ENCODE measurements around the gene ZNF319.

ZNF319 gene

DNA sequence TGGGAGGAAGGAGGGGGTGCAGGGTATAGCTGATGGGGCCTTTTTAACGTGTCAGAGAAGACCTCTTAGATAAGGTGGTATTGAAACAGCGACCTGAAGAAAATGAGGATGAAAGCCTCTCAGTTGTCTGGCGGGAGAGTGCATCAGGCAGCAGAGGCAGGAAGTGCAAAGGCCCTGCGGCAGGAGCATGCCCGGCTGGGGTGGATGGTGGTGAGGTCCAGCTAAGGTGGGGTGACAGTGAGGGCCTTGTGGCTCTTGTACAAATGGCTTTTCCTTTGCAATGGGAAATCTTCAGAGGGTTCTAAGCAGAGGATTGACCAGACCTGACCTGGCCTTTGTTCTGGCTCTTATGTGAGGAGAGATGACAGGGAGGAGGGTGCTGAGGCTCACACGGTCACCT, 36.5 kb upstream of the ZNF319 start:
- DNase-seq: no peak

DNA sequence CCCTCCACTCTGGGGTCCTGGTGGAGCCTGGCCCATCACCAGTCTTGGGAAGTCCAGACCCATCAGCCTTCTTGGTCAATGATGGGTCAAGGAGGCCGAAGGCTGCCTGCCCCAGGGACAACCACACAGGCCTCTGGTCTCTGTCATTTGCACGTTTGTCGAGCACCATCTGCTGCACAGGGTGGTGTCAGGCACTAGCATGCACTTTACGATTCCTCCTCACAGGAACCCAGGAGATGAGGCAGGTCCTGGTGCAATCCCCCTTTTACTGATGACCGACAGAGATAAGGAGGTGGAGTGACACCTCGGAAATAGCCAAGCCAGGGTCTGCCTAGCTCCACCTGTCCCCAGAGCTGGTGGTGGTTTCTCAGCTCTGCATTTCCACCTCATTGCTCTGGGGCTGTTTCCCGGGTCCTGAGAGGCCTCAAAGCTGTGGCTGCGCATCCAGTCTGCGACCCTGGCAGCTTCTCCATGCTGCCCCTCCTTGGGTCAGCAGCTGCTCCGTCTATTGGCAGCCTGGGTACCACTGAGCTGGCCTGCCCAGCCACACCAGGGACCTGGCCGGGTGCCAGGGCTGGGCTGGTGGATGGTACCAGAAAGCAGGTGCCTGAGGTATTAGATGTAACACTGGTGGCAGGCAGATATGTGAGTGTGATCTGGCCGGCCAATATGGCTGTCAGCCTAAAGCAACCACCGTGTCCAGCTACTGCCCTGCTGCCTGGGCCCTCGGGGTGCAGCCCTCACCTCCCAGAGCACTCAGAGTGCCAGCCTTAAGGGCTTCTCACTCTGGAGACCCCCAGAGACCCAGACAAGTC, 35.1 kb upstream of the ZNF319 start:
- DNase-seq: no peak

DNA sequence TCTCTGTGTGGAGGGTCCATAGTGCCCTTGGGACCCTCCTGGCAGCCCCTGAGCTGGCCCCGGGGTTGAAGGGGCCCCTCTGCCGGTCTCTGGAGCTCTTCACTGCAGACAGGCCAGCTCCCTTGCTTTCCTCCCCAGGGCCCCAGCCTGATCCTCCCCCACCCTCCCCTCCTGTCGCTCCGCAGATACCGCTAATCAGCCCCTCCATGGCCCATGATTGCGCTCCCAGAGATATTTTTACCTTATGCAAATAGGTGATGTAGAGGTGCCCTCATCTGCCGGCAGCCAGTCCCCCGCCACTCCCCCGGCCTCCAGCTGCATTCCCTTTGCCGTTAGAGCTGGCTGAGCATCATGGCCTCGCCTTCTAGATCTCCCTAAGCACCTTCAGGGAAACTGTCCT, 34.3 kb upstream of the ZNF319 start:
- DNase-seq: no peak

DNA sequence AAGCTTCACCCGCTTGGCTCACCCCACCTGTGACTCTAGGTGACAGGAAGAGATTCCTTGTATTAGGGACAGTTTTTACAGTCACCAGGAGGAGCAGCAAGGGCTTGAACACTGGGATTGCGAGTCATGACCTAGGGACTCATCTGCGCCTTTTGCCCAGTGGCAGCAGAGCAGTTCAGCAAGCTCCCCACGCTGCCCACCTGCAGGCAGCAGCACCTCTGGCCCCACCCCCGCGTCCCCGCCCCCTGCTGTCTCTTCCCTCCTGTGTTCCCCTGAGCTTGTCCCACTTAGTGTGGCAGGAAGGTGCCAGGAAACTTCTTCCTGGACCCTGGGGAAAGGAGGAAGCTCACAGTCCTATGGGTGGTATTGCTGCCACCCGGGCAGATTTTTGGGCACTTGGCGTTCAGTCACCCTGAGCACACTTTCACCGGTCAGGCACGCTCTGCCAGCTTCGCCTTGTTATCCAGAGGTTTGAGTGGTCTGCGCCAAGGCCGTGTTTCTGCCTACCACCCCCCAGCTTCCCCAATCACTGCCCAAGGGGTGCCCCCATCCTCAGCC, 33.7 kb upstream of the ZNF319 start:
- no peak for DNase-seq

DNA sequence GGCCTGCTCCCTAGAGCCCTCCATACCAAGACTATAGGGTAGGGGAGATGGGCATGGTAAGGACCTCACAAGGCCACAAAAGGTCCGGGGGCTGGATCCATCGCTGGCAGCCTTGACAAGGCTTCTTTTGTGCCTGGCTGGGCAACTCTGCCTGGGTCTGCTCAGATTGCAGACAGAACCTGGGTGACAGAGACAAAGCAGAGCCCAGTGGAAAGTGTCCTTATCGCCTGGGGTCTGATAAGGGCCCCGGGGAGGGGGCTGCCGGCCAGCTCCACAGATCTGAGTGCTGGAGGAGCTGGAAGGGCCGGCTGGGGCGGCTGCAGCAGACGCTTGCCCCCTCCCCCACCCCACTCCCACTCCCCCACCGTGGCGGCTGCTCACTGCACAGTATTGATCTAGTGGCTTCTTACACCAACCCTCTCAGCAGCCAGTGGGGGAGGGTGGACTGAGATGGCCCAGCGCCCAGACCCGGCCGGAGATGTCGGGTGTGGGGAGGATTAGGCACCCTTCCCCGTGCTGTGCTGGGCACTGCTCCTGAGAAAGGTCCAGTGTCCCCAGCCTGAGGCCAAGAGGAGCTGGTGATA, 32.3 kb upstream of the ZNF319 start:
- no peak for DNase-seq

DNA sequence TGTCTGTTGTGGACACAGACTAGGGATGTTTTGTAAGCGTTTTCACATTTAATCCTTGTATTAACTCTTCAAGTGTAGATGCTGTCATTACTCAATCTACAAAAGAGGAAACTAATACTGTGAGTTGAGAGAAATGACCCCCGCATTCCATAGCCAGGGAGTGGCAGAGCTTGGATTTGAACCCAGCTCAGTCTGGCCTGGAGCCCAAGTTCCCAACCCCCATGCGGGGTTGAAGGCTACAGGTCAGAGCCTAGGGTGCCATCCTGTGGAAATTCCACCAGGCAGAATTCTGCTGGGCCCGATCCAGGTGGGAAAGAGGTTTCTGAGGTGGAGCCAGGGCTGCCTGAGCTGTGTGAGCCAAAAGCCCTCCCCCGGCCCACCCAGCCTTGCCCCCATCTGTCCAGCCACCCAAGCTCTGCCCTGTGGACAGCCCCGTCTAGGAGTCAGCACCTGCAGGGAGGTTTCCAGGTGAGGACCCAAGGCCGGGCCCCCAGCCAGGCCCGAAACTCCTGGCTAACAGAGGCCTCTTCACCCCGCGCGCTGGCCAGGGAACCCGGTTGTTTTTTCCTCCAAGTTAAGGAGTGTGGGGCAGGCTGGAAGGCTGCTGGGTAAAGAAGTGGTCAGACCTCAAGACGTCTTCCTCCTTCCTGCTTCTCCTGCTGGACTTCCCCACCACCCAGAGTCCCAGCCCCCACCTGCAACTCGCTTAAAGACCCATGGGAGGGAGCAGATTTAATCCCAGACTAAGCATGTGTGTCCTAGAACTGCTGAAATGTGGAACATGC, 30.7 kb upstream of the ZNF319 start:
- no peak for DNase-seq

DNA sequence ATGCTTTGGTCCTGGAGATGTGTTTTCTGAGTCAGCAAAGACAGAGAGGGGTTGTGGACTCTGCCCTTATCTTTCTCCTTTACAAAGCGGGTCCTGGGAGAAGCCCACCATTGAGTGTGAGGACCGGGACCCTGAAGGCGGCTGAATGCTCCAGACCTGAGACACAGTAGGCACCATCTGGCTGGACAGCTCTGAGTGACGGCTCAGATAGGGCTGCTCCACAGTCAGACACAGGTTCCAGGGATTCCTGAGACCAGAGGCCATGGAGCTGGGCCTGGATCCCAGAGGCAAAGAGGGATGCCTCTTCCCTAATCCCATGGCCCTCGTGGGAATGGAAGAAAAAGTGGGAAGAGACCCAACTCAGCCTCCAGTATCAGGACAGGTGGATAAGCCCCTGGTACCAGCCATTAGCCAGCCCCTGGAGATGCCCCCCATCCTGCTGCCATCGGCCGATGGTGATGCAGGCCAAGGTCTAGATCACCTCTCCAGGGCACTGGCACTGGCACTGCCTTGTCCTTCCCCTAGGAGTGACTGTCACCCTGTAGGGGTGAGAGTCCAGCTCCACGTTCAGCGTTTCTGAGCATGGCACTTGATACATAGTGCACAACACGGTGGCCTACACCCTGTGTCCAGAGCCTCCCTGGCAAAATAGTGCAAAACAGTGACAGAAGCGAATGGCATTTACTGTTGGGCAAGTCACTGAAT, 29.8 kb upstream of the ZNF319 start:
- no peak for DNase-seq

DNA sequence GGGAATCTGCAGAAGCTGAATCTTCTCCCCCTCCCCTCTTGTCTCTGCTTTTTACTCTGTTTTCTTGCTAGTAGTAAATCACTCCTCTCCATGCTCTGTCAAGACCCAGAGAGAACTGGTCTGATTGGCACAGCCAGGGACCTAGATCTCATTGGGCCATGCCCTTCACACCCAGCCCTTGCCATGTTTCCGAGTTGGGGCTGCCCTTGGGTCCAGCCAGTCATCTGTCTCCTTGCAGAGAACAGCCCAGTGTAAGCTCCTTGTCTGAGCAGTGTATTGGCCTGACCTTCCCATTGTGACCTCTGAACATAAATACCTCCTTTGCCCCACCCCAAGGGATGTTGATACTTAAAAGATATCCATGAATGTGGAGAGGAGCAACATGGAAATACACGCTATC, 28.9 kb upstream of the ZNF319 start:
- DNase-seq: no peak

DNA sequence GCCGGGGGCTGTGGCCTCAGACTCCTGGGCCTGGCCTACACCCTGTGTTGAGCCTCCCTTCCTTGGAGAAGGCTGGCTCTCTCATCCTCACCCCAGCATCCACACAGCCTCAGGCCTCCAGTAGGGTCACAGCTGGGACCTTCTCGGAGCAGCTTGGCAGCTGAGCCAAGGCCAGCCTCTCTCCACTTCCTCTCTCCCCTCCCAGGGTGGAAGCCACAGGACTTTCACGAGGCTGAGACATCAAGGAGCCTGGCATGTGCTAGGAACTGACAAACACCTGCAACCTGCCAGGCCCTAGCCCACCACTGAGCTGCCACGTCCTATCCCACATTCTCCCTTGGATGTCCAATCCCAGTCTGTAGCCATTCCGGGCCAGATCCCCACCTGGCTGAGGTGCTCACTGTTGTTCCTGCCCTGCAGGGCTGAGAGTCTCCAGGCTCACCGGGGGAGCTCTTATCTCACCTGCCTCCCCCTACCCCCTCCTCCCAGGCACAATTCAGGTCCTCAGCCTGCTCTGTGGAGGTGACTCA, 28.1 kb upstream of the ZNF319 start:
- DNase-seq: no peak

DNA sequence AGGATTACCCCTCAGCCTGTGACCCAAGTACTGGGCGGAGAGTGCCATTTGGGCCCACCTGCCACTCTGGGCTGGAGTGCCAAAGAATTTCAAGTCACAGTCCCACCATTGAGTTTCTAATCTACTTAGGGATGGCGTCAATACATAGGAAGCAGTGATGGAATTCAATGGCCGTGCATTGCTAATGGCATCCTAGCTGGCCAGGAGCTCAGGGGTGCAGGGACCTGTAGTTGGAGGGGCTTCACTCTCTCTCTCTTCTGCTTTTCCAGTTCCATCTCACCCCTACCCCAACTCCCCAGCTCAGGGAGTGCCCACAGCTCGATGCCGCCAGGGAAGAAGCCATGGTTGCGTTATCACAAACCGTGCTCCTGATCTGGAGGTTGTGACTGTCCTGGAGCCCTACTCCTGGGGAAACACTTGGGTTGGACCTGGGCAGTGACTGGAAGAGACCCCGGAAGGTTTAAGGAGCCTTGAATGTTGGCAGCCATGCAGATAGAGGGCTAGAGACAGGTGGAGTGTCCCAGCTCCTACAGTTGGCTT, 27.5 kb upstream of the ZNF319 start:
- DNase-seq: no peak

DNA sequence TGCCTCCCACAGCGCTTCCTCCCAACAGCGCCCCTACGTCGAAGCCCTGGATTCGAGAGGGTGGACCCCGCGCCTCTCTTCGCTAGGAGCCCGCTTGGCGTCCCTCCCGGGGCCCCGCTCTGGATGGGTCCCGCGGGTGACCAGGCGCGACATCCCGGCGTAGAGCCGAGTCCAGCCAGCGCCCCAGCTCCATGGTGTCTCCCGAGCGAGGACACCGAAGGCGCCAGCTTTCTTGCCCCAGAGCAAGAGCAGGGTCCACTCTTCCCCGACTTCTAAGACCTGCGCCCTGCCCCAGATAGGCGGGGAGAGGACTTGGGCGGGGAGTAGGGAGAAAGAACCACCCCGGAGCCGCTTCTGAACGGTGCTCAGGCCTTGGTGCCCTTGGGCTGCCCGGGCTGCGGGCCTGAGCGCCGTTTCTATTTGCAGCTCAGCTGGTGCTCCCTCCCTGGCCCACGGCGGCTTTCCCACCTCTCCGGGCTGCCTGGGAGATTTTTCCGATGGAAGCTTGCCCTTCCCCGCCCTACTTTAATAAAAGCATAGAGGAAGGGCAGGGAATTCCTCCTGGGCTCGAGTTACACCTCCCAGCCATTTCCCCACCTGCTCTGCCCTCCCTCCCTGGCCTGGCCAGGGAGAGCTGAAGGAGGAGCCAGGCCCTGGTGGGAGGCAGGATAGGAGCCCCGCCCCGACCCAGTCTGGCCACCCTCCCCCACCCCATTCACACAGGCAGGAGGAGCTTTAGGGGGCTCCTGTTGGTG, 26.9 kb upstream of the ZNF319 start:
- DNase-seq: no peak

DNA sequence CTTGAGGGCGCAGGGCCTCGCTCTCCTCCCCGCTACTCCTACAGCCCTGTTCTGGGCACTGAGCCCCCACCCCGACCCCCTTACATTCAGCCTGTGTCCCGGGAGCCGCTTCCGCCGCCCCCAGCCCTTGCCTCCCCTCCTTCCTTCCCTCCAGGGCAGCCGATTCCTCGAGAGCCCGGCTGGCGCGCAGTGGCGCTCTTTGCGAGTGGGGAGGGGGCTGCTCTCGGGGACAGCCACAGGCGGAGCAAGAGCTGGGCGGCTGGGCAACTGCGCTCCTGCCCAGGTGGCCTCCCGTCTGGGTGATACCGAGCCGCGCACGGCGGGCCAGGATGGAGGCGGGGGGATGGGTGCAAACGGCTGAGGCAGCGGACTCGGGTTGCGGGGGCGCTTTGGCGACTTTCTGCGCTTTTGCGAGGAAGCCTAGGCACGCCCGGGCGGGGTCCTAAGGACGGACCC, 26.3 kb upstream of the ZNF319 start:
- DNase-seq: no peak

DNA sequence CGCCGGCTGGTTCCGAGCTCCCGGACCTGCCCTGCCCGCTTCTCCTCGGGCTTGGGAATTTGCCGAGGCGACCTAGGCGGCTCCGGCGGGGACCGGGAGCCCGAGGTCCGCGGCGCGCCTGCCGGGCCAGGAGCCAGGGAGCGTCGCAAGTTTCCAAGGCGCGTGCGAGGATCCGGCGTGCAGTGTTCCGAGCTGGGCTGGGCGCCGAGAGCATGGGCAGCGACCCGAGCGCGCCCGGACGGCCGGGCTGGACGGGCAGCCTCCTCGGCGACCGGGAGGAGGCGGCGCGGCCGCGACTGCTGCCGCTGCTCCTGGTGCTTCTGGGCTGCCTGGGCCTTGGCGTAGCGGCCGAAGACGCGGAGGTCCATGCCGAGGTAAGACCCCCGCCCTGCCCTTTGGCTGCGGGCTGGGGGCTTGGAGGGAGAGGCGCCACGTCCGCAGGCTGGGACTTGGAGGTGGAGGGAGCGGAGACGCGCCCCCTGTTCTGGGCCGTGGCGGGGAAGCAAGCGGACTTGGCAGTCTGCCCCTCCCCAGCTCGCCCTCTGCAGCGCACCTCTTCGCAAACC, 25.8 kb upstream of the ZNF319 start:
- DNase-seq: peak in 1 of 2 experiments; percentile 15

DNA sequence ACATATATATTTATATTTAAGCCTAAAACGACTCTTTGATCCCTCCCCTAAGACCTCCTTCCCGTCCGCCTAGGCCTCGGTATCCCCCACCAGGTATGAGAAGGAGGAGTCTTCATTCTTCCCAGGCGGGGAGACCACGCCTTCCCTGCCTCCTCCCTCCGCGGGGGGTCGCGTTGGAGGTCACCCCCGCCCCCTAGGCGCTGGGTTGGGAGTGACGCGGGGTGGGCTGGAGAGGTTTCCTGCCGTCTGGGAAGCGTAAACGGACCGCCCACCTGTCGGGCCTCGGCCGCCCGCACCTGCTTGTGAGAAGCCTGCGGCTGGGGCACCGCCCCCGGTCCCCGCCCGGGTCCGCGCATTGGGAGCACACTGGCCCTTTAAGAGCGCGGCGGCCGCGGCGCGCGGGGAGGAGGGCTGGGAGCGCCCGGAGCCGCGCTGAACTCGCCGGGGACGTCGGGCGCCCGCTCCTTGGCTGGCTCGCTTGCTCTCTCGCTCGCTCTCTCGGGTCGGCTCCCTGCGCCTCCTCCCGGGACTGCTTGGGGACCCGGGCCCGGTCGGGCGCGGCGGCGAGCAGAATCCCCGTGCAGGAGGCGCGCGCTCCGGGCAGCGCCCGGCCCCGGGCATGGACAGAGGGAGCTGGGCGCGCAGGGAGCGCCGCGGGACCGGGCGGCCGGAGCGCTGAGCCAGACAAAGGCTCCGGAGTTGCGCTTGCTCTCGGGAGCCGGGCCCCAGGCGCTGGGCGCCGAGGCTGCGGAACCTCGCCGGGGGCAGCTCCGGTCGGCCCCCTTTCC, 25.1 kb upstream of the ZNF319 start, which contains the start of gene MMP15:
MMP15 (plus strand) TSS at position 404 of the 788 bp plus-strand sequence. CDS start 597 bp downstream, outside the sequence.
- DNase-seq: peak; percentile 18 to 39

DNA sequence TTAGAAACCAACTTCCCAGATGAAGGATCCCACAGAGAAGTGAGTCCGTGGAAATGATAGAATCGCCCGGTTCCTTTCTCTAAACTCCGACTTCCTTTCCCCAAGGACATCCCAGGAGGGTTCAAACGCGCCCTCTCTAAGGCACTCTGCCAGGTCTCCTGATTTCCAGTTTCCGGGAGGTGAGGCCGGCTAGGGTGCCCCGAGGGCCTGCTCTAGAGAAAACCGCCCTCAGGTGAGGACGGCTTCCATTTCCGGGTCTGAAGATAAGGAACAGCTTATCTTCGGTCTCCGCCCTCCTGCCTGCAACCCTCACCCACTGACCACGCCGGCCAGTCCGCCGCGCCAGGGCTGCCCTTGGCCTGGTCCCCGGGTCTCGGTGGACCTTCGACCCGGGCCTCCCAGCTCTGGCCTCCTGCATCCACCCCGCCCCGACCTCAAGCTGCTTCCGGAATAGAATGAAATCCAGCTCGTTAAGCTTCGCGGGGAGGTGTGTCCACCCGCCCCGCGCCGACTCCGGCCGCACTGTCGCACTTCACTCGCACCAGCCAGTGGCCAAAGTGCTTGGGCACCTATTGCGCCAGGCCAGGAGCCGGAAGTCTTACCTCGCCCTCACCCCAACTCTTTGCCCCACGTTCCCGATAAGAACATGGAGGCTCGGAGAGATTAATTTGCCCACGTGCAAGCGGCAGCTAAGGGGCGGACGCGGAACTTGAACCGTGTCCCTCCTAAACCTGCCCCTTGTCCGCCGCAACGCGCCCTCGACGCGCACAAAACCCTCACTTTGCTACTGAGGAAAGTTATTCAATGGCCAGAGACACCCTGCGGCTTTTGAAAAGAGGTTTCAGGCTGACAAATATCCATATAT, 24.2 kb upstream of the ZNF319 start:
- DNase-seq: peak; percentile 9 to 25

DNA sequence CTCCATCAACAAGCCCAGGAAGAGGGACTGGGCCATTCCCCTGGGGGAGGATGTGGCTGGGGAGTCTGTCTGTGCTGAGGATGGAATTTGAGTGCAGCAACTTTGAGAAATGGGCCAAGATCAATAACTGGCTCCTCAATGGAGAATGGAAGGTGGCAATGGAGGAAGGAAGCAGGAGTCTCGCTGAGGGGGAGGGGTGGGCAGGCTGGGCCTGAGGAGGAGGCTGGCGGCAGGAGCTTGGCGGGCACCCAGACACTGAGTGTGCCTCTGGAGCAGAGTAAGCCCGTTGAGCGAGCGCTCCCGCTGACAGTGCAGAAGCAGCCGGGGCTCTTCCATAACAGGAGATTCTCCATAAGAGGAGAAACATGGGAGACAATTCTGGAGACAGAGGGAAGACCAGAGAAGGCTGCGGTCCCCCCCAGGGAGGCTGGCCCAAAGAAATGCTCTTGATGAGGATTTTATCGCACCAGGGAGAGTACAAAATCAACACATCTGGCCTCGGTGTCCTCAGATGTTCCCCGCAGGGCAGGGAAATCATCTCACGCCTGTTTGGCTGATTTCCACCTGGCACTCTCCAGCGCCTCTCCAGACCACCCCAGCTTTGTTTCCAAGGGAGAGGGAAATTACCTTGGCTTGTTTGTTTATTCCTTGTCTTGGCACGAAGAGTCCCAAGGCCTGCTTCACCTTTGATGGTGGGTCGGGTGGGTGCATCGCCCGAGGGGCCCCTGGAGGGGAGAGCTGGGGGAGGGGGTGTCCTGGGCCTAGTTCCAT, 22.3 kb upstream of the ZNF319 start:
- DNase-seq: no peak

DNA sequence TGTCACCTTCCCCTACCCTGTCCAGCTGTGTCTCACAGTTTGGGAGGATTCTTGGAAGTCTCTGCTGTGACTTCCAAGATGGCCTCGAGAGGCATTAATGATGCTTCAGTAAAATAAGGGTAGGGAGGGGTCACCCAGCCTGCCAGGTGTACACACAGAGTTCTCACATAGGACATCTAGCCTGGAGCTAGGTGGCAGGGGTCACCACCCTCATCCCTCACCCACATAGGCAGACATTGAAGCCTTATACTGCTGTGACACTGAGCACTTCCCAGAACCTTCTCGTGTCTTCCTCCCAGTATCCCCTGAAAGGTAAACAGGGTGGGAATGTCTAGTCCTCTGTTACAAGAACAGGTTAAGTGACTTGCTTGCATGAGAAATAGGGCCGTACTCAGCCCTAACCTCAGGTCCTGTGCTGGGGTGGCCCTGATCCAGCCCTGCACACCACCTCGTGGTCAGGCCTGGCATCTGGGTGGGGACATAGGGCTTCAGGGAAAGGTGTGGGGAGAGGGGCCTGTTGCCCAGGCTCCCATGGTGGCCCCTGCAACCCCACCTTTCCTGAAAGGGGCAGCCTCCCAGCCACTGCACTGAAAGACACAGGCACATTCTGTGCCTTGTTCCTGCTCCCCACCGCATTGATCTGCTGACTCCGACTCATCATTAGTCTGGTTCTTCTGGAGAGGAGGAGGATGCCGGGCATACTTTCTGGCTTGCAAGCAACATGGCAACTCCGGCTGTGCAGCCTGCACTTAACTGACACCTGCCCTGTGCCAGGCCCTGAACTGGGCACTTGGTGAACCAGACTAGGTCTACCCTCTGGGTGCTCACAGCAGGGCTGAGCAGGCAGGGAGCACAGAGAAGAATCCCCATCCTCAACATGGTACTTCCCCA, 21.4 kb upstream of the ZNF319 start:
- DNase-seq: no peak

All from AML-193 (cell line).